ENCODE results near the gene MIR17HG.

The MIR17HG gene

DNA sequence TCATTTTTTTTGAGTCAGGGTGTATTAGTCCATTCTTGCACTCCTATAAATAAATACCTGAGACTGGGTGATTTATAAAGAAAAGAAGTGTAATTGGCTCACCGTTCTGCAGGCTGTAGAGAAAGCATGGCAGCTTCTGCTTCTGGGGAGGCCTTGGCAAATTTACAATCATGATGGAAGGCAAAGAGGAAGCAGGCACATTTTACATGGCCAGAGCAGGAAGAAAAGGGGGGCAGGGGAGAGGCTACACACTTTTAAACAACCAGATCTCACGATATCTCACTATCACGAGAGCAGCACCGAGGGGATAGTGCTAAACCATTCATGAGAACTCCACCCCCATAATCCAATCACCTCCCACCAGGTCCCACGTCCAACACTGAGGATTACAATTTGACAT is 44.5 kb upstream of the MIR17HG start:
- Histone ChIP-seq H4K20me1 (ENCODE audit: insufficient read depth, low read length) (no peaks in the 10 kb centered on the region), H3K9me2 (replicated peaks; ENCODE audit: insufficient read depth, low read length) (no peaks in the 10 kb centered on the region), H3K27ac (ENCODE audit: low read length) (no peak overlapping the region), H3K36me3 (replicated peaks; ENCODE audit: insufficient read depth, low read length) (no peaks in the 10 kb centered on the region), H3K4me1 (ENCODE audit: low read length) (no peaks in the 10 kb centered on the region), H3F3A (ENCODE audit: insufficient read depth, low read length) (no peaks in the 10 kb centered on the region), H3K9ac (ENCODE audit: low read length) (no peak overlapping the region), H3K79me2 (ENCODE audit: low read length) (no peaks in the 10 kb centered on the region), H2AFZ (ENCODE audit: low read length) (no peak overlapping the region), H3K4me3 (ENCODE audit: low read length) (no peak overlapping the region), H3K27me3 (replicated peaks; ENCODE audit: insufficient read depth, low read length) (no peaks in the 10 kb centered on the region), H3K9me3 (replicated peaks; ENCODE audit: insufficient read depth, low read length) (no peaks in the 10 kb centered on the region), H3K4me2 (ENCODE audit: low read depth, low read length) (no peak overlapping the region)
- TF ChIP-seq CTCF (IDR thresholded peaks at IDR 0.05; ENCODE audit: low read length) (no peak), EZH2phosphoT487 (IDR thresholded peaks at IDR 0.05; ENCODE audit: low read length) (no peak), EZH2 (optimal IDR thresholded peaks at IDR 0.05; ENCODE audit: low read depth, low read length) (no peak)
- DNase-seq, result no peak

DNA sequence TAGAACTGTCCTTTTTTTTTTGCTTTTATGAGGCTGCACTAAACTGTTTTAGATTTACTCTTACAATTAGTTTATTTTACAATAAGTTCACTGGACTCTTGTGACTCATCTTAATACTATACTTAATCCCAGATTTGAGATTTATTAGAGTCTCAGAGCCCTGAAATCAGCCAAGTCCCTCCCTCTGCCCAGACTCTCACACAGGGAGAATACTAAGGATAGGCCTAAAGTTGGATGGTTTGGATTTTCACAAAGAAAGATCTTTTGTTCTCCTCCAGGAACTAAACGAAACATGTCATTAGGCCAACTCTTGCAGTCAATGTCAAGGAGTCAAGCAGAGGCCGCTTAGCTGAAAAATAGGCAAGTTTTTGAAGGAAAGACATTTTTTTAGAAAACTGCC is 42.7 kb upstream of the MIR17HG start:
- no peaks in the 10 kb centered on the region for H4K20me1 ChIP-seq (ENCODE audit: insufficient read depth, low read length)
- no peaks in the 10 kb centered on the region for H3K27me3 ChIP-seq (replicated peaks; ENCODE audit: insufficient read depth, low read length)
- H3K9ac ChIP-seq (ENCODE audit: low read length), result no peak overlapping the region
- no peaks in the 10 kb centered on the region for H3F3A ChIP-seq (ENCODE audit: insufficient read depth, low read length)
- H3K9me2 ChIP-seq (replicated peaks; ENCODE audit: insufficient read depth, low read length), result no peaks in the 10 kb centered on the region
- H3K4me1 ChIP-seq (ENCODE audit: low read length), result no peaks in the 10 kb centered on the region
- no peaks in the 10 kb centered on the region for H3K9me3 ChIP-seq (replicated peaks; ENCODE audit: insufficient read depth, low read length)
- no peak overlapping the region for H3K4me2 ChIP-seq (ENCODE audit: low read depth, low read length)
- TF ChIP-seq EZH2phosphoT487 (IDR thresholded peaks at IDR 0.05; ENCODE audit: low read length) (no peak), CTCF (IDR thresholded peaks at IDR 0.05; ENCODE audit: low read length) (no peak), EZH2 (optimal IDR thresholded peaks at IDR 0.05; ENCODE audit: low read depth, low read length) (no peak)
- no peaks in the 10 kb centered on the region for H3K79me2 ChIP-seq (ENCODE audit: low read length)
- DNase-seq, result no peak
- no peak overlapping the region for H3K27ac ChIP-seq (ENCODE audit: low read length)
- no peaks in the 10 kb centered on the region for H3K36me3 ChIP-seq (replicated peaks; ENCODE audit: insufficient read depth, low read length)
- no peak overlapping the region for H3K4me3 ChIP-seq (ENCODE audit: low read length)
- no peak overlapping the region for H2AFZ ChIP-seq (ENCODE audit: low read length)

DNA sequence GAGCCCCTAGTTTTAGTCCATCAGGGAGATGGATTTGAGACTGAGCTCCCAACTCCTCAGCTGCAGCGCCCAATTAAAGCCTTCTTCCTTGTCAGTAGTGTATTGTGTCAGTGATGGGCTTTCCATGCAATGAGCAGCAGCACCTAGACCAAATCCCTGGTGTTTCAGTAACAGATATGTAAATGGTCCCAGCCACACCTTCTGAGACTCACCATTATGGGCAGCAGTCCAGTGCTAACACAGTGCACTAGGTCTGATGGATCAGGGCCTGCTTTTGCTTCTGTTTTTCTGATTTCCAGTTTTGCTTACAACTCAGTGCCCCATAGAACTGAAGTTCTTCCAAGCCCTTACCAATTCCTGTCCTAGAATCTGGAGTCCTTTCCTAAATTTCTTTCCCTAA is 41.8 kb upstream of the MIR17HG start:
- H3K27me3 ChIP-seq (replicated peaks; ENCODE audit: insufficient read depth, low read length), result no peaks in the 10 kb centered on the region
- H3K4me3 ChIP-seq (ENCODE audit: low read length), result no peak overlapping the region
- no peaks in the 10 kb centered on the region for H3K36me3 ChIP-seq (replicated peaks; ENCODE audit: insufficient read depth, low read length)
- no peak overlapping the region for H3K9ac ChIP-seq (ENCODE audit: low read length)
- no peak for DNase-seq
- H3K9me3 ChIP-seq (replicated peaks; ENCODE audit: insufficient read depth, low read length), result no peaks in the 10 kb centered on the region
- H3K4me2 ChIP-seq (ENCODE audit: low read depth, low read length), result no peak overlapping the region
- H3K79me2 ChIP-seq (ENCODE audit: low read length), result no peaks in the 10 kb centered on the region
- H3K27ac ChIP-seq (ENCODE audit: low read length), result no peak overlapping the region
- H3K9me2 ChIP-seq (replicated peaks; ENCODE audit: insufficient read depth, low read length), result no peaks in the 10 kb centered on the region
- no peak overlapping the region for H2AFZ ChIP-seq (ENCODE audit: low read length)
- TF ChIP-seq CTCF (IDR thresholded peaks at IDR 0.05; ENCODE audit: low read length) (no peak), EZH2phosphoT487 (IDR thresholded peaks at IDR 0.05; ENCODE audit: low read length) (no peak), EZH2 (optimal IDR thresholded peaks at IDR 0.05; ENCODE audit: low read depth, low read length) (no peak)
- H4K20me1 ChIP-seq (ENCODE audit: insufficient read depth, low read length), result no peaks in the 10 kb centered on the region
- no peaks in the 10 kb centered on the region for H3F3A ChIP-seq (ENCODE audit: insufficient read depth, low read length)
- no peaks in the 10 kb centered on the region for H3K4me1 ChIP-seq (ENCODE audit: low read length)
